Smooth muscle cell (in vitro differentiated cells): Measurements from ENCODE around the gene F3. TPM values are rescaled to one million over a fixed set of nuclear protein-coding genes. Genes with fewer than 3 reads are reported as not detected.

Source experiments
- DNase-seq: peaks from one replicate; lab custom pipeline; 2025; ENCODE audit not compliant: unreplicated experiment; lab: John Stamatoyannopoulos, UW
- H2AFZ ChIP-seq: fragments of 200-600 bp; sonication (generic); 2 replicates; pipeline ENCODE4 v1.6.0; 2016; ENCODE audit warnings: antibody characterized with exemption, low read depth, mild to moderate bottlenecking
- H3F3A ChIP-seq: fragments of 200-600 bp; sonication (generic); 2 replicates; pipeline ENCODE4 v1.6.0; 2017; ENCODE audit warnings: antibody characterized with exemption, low read depth
- H3K27ac ChIP-seq: fragments of 200-600 bp; sonication (generic); 2 replicates; pipeline ENCODE4 v1.5.1; 2016; ENCODE audit warnings: low read depth, mild to moderate bottlenecking
- H3K27me3 ChIP-seq: fragments of 200-600 bp; sonication (generic); 2 replicates; pipeline ENCODE4 v1.6.1; 2016; ENCODE audit warnings: low read depth, mild to moderate bottlenecking
- H3K36me3 ChIP-seq: fragments of 200-600 bp; sonication (generic); 2 replicates; pipeline ENCODE4 v1.5.1; 2016; ENCODE audit warnings: low read depth
- H3K4me1 ChIP-seq: fragments of 200-600 bp; sonication (generic); 2 replicates; pipeline ENCODE4 v1.5.1; 2016; ENCODE audit warnings: low read depth
- H3K4me2 ChIP-seq: fragments of 200-600 bp; sonication (generic); 2 replicates; pipeline ENCODE4 v1.6.0; 2016; ENCODE audit warnings: mild to moderate bottlenecking
- H3K4me3 ChIP-seq: fragments of 200-600 bp; sonication (generic); 2 replicates; pipeline ENCODE4 v1.5.1; 2016; ENCODE audit warnings: mild to moderate bottlenecking
- H3K79me2 ChIP-seq: fragments of 200-600 bp; sonication (generic); 2 replicates; pipeline ENCODE4 v1.6.0; 2016; ENCODE audit warnings: low read depth, mild to moderate bottlenecking
- H3K9ac ChIP-seq: fragments of 200-600 bp; sonication (generic); 2 replicates; pipeline ENCODE4 v1.6.0; 2016; ENCODE audit warnings: low read depth
- H3K9me3 ChIP-seq: fragments of 200-600 bp; sonication (generic); replicated peaks from 2 replicates; pipeline ENCODE4 v1.5.1; 2016; ENCODE audit warnings: low read depth
- H4K20me1 ChIP-seq: fragments of 200-600 bp; sonication (generic); 2 replicates; pipeline ENCODE4 v1.6.0; 2016; ENCODE audit warnings: low read depth
- CTCF ChIP-seq: fragments of 200-600 bp; sonication (generic); IDR thresholded peaks from 2 replicates; pipeline ENCODE4 v1.5.1; 2017; ENCODE audit warnings: borderline replicate concordance, mild to moderate bottlenecking, antibody characterized with exemption; ENCODE audit not compliant: insufficient read depth, poor library complexity, severe bottlenecking
- WGBS: methylation state at CpG from one replicate; pipeline ENCODE4 v1.1.7; 2016; ENCODE audit warnings: low lambda C conversion rate; 5-methylcytosine and 5-hydroxymethylcytosine counted together
- polyA plus RNA-seq: library from polyadenylated mRNA; unstranded; fragments of >200 nt; fragmentation: Nextera tagmentation; extraction: Ambion mirVana; gene quantifications from 2 replicates; pipeline ENCODE4 v1.2.1, GENCODE V29; 2016
- total RNA-seq: library from RNA; depleted of rRNA; stranded (reverse); fragments of >200 nt; gene quantifications from 2 replicates; pipeline ENCODE4 v1.2.3, GENCODE V29; 2014

Gene F3
- total and polyA plus RNA-seq, 2 experiments from 2014 or later: 287 to 338 TPM

- TF ChIP-seq CTCF: no peak
- no peak overlapping the region for H2AFZ ChIP-seq
- no peaks in the 10 kb centered on the region for H3K9me3 ChIP-seq
- peaks cover 26% of the 10 kb centered on the region for H3K36me3 ChIP-seq
- no peaks in the 10 kb centered on the region for H3F3A ChIP-seq
- no peaks in the 10 kb centered on the region for H3K27me3 ChIP-seq
- H3K4me3 ChIP-seq: no peak overlapping the region
- no peaks in the 10 kb centered on the region for H3K79me2 ChIP-seq
- H4K20me1 ChIP-seq: no peaks in the 10 kb centered on the region
- no peak overlapping the region for H3K4me2 ChIP-seq
- H3K27ac ChIP-seq: no peak overlapping the region
- WGBS: 100% methylated on average over 2 of the region's 2 CpGs
- H3K4me1 ChIP-seq: no peaks in the 10 kb centered on the region
- H3K9ac ChIP-seq: no peak overlapping the region
- no peak for DNase-seq
Observed at GRCh38 chr1:94496076-94496755, 45.3 kb downstream of the F3 start.

- no peak overlapping the region for H3K9ac ChIP-seq
- no peaks in the 10 kb centered on the region for H3K79me2 ChIP-seq
- no peaks in the 10 kb centered on the region for H3K9me3 ChIP-seq
- no peaks in the 10 kb centered on the region for H3K27me3 ChIP-seq
- H4K20me1 ChIP-seq: no peaks in the 10 kb centered on the region
- no peak overlapping the region for H3K27ac ChIP-seq
- WGBS: 96% methylated on average over 2 of the region's 2 CpGs
- no peak overlapping the region for H2AFZ ChIP-seq
- no peak for DNase-seq
- TF ChIP-seq CTCF: no peak
- H3K4me2 ChIP-seq: no peak overlapping the region
- no peak overlapping the region for H3K4me3 ChIP-seq
- no peaks in the 10 kb centered on the region for H3K4me1 ChIP-seq
- no peaks in the 10 kb centered on the region for H3F3A ChIP-seq
- H3K36me3 ChIP-seq: peaks cover 27% of the 10 kb centered on the region
Observed at GRCh38 chr1:94490556-94490955, 51.0 kb downstream of the F3 start.

DNA sequence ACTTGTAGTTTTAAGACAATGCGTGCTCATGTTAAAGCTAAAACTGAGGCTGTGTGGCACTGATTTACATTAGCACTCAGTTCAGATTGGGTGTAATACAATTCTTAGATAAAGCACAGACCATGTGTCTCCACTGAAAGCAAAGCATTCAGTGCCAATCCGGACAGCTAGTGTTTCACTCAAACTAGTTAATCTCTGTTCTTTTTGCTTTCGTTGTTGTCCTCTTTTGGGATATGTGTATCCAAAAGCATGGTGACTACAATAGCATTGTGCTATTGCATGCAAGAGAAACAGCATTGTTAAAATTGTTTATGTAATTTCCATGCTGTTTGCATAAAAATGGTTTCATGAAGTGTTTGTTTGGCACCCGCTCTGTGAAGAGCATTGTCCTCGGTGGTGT is 54.6 kb downstream of the F3 start:
- Histone ChIP-seq H3K9ac (no peak overlapping the region), H3K27ac (no peak overlapping the region), H3K36me3 (peaks cover 19% of the 10 kb centered on the region), H4K20me1 (no peaks in the 10 kb centered on the region), H3F3A (no peaks in the 10 kb centered on the region), H3K9me3 (no peaks in the 10 kb centered on the region), H3K4me2 (no peak overlapping the region), H2AFZ (no peak overlapping the region), H3K4me1 (no peaks in the 10 kb centered on the region), H3K27me3 (no peaks in the 10 kb centered on the region), H3K79me2 (no peaks in the 10 kb centered on the region), H3K4me3 (no peak overlapping the region)
- DNase-seq: no peak
- 89% methylated on average over 5 of the region's 5 CpGs for WGBS
- TF ChIP-seq CTCF: no peak

- DNase-seq: no peak
- H3K4me1 ChIP-seq: no peaks in the 10 kb centered on the region
- 10% methylated on average over 4 of the region's 4 CpGs for WGBS
- no peak overlapping the region for H2AFZ ChIP-seq
- peak; percentile 81 for TF ChIP-seq CTCF
- no peaks in the 10 kb centered on the region for H4K20me1 ChIP-seq
- H3K27ac ChIP-seq: no peak overlapping the region
- H3K79me2 ChIP-seq: no peaks in the 10 kb centered on the region
- H3K27me3 ChIP-seq: no peaks in the 10 kb centered on the region
- peaks cover 8% of the 10 kb centered on the region for H3F3A ChIP-seq
- no peaks in the 10 kb centered on the region for H3K9me3 ChIP-seq
- H3K4me3 ChIP-seq: no peak overlapping the region
- no peak overlapping the region for H3K9ac ChIP-seq
- H3K4me2 ChIP-seq: no peak overlapping the region
- no peaks in the 10 kb centered on the region for H3K36me3 ChIP-seq
Observed at GRCh38 chr1:94481473-94481933, 60.1 kb downstream of the F3 start.
